ENCODE results near the gene ZNF672.
"Not testable (repeated sequence)": the region's sequence is repeated elsewhere in the genome, so short reads cannot be mapped to it uniquely, and the experiment has no call there.

The ZNF672 gene

GRCh38 chr1:248884632-248885295, 46.7 kb downstream of the ZNF672 start:
- DNase-seq (ENCODE audit: low spot score): no peak

GRCh38 chr1:248885646-248886045, 47.6 kb downstream of the ZNF672 start:
- Histone ChIP-seq H3K9me3 (ENCODE audit: severe bottlenecking) (no peaks in the 10 kb centered on the region), H3K4me3 (ENCODE audit: severe bottlenecking) (no peak overlapping the region), H3K27me3 (ENCODE audit: insufficient read depth, poor library complexity, severe bottlenecking) (no peaks in the 10 kb centered on the region), H3K27ac (ENCODE audit: poor library complexity, severe bottlenecking) (no peak overlapping the region), H3K36me3 (ENCODE audit: low read depth) (no peaks in the 10 kb centered on the region), H3K4me1 (ENCODE audit: insufficient read depth, poor library complexity, severe bottlenecking) (no peaks in the 10 kb centered on the region)
- DNase-seq (ENCODE audit: low spot score) (no peak), ATAC-seq (ENCODE audit: low read depth) (no peak)
- no peak for TF ChIP-seq CTCF (IDR thresholded peaks at IDR 0.05; ENCODE audit: poor library complexity, severe bottlenecking)

More at GRCh38 chr1:248884632-248885295, 46.7 kb downstream of the ZNF672 start:
- Histone ChIP-seq H3K27me3 (ENCODE audit: insufficient read depth, poor library complexity, severe bottlenecking) (no peaks in the 10 kb centered on the region), H3K4me1 (ENCODE audit: insufficient read depth, poor library complexity, severe bottlenecking) (no peaks in the 10 kb centered on the region), H3K27ac (ENCODE audit: poor library complexity, severe bottlenecking) (no peak overlapping the region), H3K4me3 (ENCODE audit: severe bottlenecking) (no peak overlapping the region), H3K9me3 (ENCODE audit: severe bottlenecking) (no peaks in the 10 kb centered on the region), H3K36me3 (ENCODE audit: low read depth) (no peaks in the 10 kb centered on the region)
- no peak for TF ChIP-seq CTCF (IDR thresholded peaks at IDR 0.05; ENCODE audit: poor library complexity, severe bottlenecking)
- no peak for ATAC-seq (ENCODE audit: low read depth)

GRCh38 chr1:248886237-248886895, 48.3 kb downstream of the ZNF672 start:
- no peak for TF ChIP-seq CTCF (IDR thresholded peaks at IDR 0.05; ENCODE audit: poor library complexity, severe bottlenecking)
- DNase-seq (ENCODE audit: low spot score) (no peak), ATAC-seq (ENCODE audit: low read depth) (no peak)
- Histone ChIP-seq H3K4me3 (ENCODE audit: severe bottlenecking) (no peak overlapping the region), H3K36me3 (ENCODE audit: low read depth) (no peaks in the 10 kb centered on the region), H3K4me1 (ENCODE audit: insufficient read depth, poor library complexity, severe bottlenecking) (no peaks in the 10 kb centered on the region), H3K27ac (ENCODE audit: poor library complexity, severe bottlenecking) (no peak overlapping the region), H3K27me3 (ENCODE audit: insufficient read depth, poor library complexity, severe bottlenecking) (no peaks in the 10 kb centered on the region), H3K9me3 (ENCODE audit: severe bottlenecking) (no peaks in the 10 kb centered on the region)

- ATAC-seq (ENCODE audit: low read depth); H3K9me3 ChIP-seq (ENCODE audit: severe bottlenecking); H3K27ac ChIP-seq (ENCODE audit: poor library complexity, severe bottlenecking); H3K4me3 ChIP-seq (ENCODE audit: severe bottlenecking); H3K4me1 ChIP-seq (ENCODE audit: insufficient read depth, poor library complexity, severe bottlenecking); H3K36me3 ChIP-seq (ENCODE audit: low read depth); DNase-seq (ENCODE audit: low spot score); H3K27me3 ChIP-seq (ENCODE audit: insufficient read depth, poor library complexity, severe bottlenecking): not testable (repeated sequence)
These were observed 51.9 kb downstream of the ZNF672 start for GRCh38 chr1:248889914-248890243.

GRCh38 chr1:248890549-248891498, 52.8 kb downstream of the ZNF672 start:
- TF ChIP-seq CTCF (IDR thresholded peaks at IDR 0.05; ENCODE audit: poor library complexity, severe bottlenecking): no peak
- ATAC-seq (ENCODE audit: low read depth): no peak

More at GRCh38 chr1:248890549-248891498, 52.8 kb downstream of the ZNF672 start:
- H3K27me3 ChIP-seq (ENCODE audit: insufficient read depth, poor library complexity, severe bottlenecking): no peaks in the 10 kb centered on the region
- H3K9me3 ChIP-seq (ENCODE audit: severe bottlenecking): no peaks in the 10 kb centered on the region
- H3K27ac ChIP-seq (ENCODE audit: poor library complexity, severe bottlenecking): no peak overlapping the region
- no peaks in the 10 kb centered on the region for H3K36me3 ChIP-seq (ENCODE audit: low read depth)
- no peaks in the 10 kb centered on the region for H3K4me1 ChIP-seq (ENCODE audit: insufficient read depth, poor library complexity, severe bottlenecking)
- no peak for DNase-seq (ENCODE audit: low spot score)
- no peak overlapping the region for H3K4me3 ChIP-seq (ENCODE audit: severe bottlenecking)

Measured in RWPE2 (cell line).